ENCODE measurements around the gene RNPEP.

- TF ChIP-seq CTCF (conservative IDR thresholded peaks at IDR 0.05) (no peak), EZH2 (IDR thresholded peaks at IDR 0.05; ENCODE audit: low read depth) (no peak)
These were observed 2.0 kb downstream of the RNPEP start for GRCh38 chr1:201984446-201984845.

Data from PC-9 (cell line).